Fibroblast of upper back skin (primary cell): ENCODE measurements around the gene SLC12A2.

Experiments used
- DNase-seq: peaks from one replicate; pipeline ENCODE4 v3.0.0-alpha.2; 2013

SLC12A2 gene

GRCh38 chr5:128083033-128083810 lies at the start of gene SLC12A2:
Gene SLC12A2 (plus strand): TSS chr5:128083766. CDS start chr5:128083955, 189 bp downstream.
- DNase-seq: peak; percentile 98

- DNase-seq: no peak
Observed at GRCh38 chr5:128035689-128036088, 47.9 kb upstream of the SLC12A2 start.

GRCh38 chr5:128036950-128037349 lies 46.6 kb upstream of the SLC12A2 start:
- peak; percentile 23 for DNase-seq

GRCh38 chr5:128038643-128039042 lies 44.9 kb upstream of the SLC12A2 start:
- peak; percentile 51 for DNase-seq

- no peak for DNase-seq
Observed at GRCh38 chr5:128040927-128041326, 42.6 kb upstream of the SLC12A2 start.

- DNase-seq: no peak
Observed at GRCh38 chr5:128052780-128053179, 30.8 kb upstream of the SLC12A2 start.

GRCh38 chr5:128053291-128053954 lies 30.1 kb upstream of the SLC12A2 start:
- DNase-seq: peak; percentile 43

- no peak for DNase-seq
Observed at GRCh38 chr5:128060644-128061385, 22.8 kb upstream of the SLC12A2 start.

GRCh38 chr5:128062172-128062746 lies 21.3 kb upstream of the SLC12A2 start:
- peak; percentile 67 for DNase-seq

GRCh38 chr5:128074171-128074570 lies 9.4 kb upstream of the SLC12A2 start:
- DNase-seq: no peak

- no peak for DNase-seq
Observed at GRCh38 chr5:128074953-128075352, 8.6 kb upstream of the SLC12A2 start.

- no peak for DNase-seq
Observed at GRCh38 chr5:128077526-128077925, 6.0 kb upstream of the SLC12A2 start.

- peak; percentile 28 for DNase-seq
Observed at GRCh38 chr5:128081111-128081851, 2.3 kb upstream of the SLC12A2 start.

GRCh38 chr5:128082551-128083032 lies 974 bp upstream of the SLC12A2 start:
- DNase-seq: no peak

- DNase-seq: no peak
Observed at GRCh38 chr5:128083811-128084227, 253 bp downstream of the SLC12A2 start.

GRCh38 chr5:128084228-128085167 lies 932 bp downstream of the SLC12A2 start:
- DNase-seq: peak; percentile 10

GRCh38 chr5:128085413-128085812 lies 1.8 kb downstream of the SLC12A2 start:
- DNase-seq: no peak

GRCh38 chr5:128091579-128091978 lies 8.0 kb downstream of the SLC12A2 start:
- no peak for DNase-seq

GRCh38 chr5:128092144-128092543 lies 8.6 kb downstream of the SLC12A2 start:
- no peak for DNase-seq

GRCh38 chr5:128093368-128093767 lies 9.8 kb downstream of the SLC12A2 start:
- peak; percentile 39 for DNase-seq

GRCh38 chr5:128097224-128097623 lies 13.7 kb downstream of the SLC12A2 start:
- DNase-seq: no peak
